ENCODE data around the gene NBAS. TPM values are rescaled to one million over a fixed set of nuclear protein-coding genes. Genes with fewer than 3 reads are reported as not detected.
"Not testable (repeated sequence)": the region's sequence is repeated elsewhere in the genome, so short reads cannot be mapped to it uniquely, and the experiment has no call there.

NBAS gene
- total RNA-seq, 1 experiment from 2014 or later = 28.9 TPM

DNA sequence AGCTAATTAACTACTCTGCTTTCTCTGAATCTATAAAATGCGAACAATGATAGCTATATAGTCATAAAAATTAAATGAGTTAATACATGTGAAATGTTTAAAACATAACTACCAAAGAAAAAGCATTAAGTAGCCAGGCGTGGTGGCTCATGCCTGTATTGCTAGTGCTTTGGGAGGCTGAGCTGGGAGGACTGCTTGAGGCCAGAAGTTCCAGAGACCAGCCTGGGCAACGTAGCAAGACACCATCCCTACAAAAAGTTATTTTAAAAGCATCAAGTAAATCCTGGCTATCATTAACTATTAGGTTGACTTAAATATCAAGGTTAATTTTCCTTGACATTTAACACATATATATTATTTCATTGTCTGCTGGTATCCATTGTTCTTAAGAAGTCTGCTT is 152.4 kb downstream of the NBAS start:
- POLR2A ChIA-PET (ENCODE audit: unreplicated experiment) = no interaction called here
- no peak overlapping the region for H3K27ac ChIP-seq
- intact Hi-C loops (cut with micrococcal nuclease; ENCODE audit: unreplicated experiment) = no loop called here
- H3K4me3 ChIP-seq = no peak overlapping the region
- no TSS peak for BruUV-seq (replicated peaks)
- no peaks in the 10 kb centered on the region for H3K4me1 ChIP-seq (replicated peaks; ENCODE audit: insufficient read depth)
- no peaks in the 10 kb centered on the region for H3K9me3 ChIP-seq (ENCODE audit: insufficient read depth, low read depth)
- CTCF ChIA-PET = no interaction called here
- H4K20me1 ChIP-seq (ENCODE audit: insufficient read depth) = no peaks in the 10 kb centered on the region
- no peaks in the 10 kb centered on the region for H3K9me2 ChIP-seq (ENCODE audit: insufficient read depth)
- H3K4me2 ChIP-seq = no peak overlapping the region
- no peaks in the 10 kb centered on the region for H3K36me3 ChIP-seq (ENCODE audit: low read depth)
- DNase-seq = no peak
- TF ChIP-seq, protein P1, sequence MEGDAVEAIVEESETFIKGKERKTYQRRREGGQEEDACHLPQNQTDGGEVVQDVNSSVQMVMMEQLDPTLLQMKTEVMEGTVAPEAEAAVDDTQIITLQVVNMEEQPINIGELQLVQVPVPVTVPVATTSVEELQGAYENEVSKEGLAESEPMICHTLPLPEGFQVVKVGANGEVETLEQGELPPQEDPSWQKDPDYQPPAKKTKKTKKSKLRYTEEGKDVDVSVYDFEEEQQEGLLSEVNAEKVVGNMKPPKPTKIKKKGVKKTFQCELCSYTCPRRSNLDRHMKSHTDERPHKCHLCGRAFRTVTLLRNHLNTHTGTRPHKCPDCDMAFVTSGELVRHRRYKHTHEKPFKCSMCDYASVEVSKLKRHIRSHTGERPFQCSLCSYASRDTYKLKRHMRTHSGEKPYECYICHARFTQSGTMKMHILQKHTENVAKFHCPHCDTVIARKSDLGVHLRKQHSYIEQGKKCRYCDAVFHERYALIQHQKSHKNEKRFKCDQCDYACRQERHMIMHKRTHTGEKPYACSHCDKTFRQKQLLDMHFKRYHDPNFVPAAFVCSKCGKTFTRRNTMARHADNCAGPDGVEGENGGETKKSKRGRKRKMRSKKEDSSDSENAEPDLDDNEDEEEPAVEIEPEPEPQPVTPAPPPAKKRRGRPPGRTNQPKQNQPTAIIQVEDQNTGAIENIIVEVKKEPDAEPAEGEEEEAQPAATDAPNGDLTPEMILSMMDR (conservative IDR thresholded peaks at IDR 0.05) = no peak
- no peak for TF ChIP-seq EZH2 (IDR thresholded peaks at IDR 0.05; ENCODE audit: low read depth)
- no peaks in the 10 kb centered on the region for H3K79me2 ChIP-seq (ENCODE audit: low read depth)
- no peaks in the 10 kb centered on the region for H3K27me3 ChIP-seq (ENCODE audit: insufficient read depth, low read depth)
- H3F3A ChIP-seq (ENCODE audit: insufficient read depth, low read depth) = no peaks in the 10 kb centered on the region
- H2AFZ ChIP-seq = no peak overlapping the region

DNA sequence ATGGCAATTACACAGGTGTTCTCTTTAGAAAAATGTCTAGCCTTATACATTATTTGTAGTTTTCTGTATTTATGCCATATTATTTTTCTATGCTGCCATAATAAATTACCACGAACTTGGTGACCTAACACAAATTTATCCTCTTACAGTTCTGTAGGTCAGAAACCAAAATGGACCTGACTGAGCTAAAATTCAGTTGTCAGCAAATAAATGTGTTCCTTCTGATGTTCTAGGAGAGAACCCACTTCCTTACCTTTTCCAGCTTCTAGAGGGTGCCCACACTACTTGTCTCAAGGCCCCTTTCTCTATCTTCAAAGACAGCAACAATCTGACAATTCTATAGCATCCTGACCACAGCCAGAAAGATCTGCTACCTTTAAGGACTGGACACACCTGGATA is 153.5 kb downstream of the NBAS start:
- Histone ChIP-seq H3K27me3 (ENCODE audit: insufficient read depth, low read depth) (no peaks in the 10 kb centered on the region), H2AFZ (no peak overlapping the region), H3K79me2 (ENCODE audit: low read depth) (no peaks in the 10 kb centered on the region), H3K27ac (no peak overlapping the region), H3K9me2 (ENCODE audit: insufficient read depth) (no peaks in the 10 kb centered on the region), H3K4me2 (no peak overlapping the region), H4K20me1 (ENCODE audit: insufficient read depth) (no peaks in the 10 kb centered on the region), H3K4me3 (no peak overlapping the region), H3K36me3 (ENCODE audit: low read depth) (no peaks in the 10 kb centered on the region), H3K4me1 (replicated peaks; ENCODE audit: insufficient read depth) (no peaks in the 10 kb centered on the region), H3K9me3 (ENCODE audit: insufficient read depth, low read depth) (no peaks in the 10 kb centered on the region), H3F3A (ENCODE audit: insufficient read depth, low read depth) (no peaks in the 10 kb centered on the region; the same call in 1 of the 2 replicates)
- intact Hi-C loops (cut with micrococcal nuclease; ENCODE audit: unreplicated experiment) = no loop called here
- BruUV-seq (replicated peaks) = no TSS peak
- ChIA-PET POLR2A (ENCODE audit: unreplicated experiment) (no interaction called here), CTCF (no interaction called here)
- no peak for TF ChIP-seq EZH2 (IDR thresholded peaks at IDR 0.05; ENCODE audit: low read depth)
- TF ChIP-seq, protein P1 (conservative IDR thresholded peaks at IDR 0.05) = no peak
- no peak for DNase-seq

DNA sequence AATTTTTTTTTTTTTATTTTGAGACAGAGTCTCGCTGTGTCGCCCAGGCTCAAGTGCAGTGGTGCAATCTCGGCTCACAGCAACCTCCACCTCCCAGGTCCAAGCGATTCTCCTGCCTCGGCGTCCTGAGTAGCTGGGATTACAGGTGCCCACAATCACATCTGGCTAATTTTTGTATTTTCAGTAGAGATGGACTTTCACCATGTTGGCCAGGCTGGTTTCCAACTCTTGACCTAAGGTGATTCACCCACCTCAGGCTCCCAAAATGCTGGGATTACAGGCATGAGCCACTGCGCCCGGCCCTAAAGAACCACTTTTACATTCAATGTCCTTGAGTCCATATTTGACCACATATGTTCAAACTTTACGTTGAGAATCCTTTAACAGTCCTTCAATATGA is 156.6 kb downstream of the NBAS start:
- H3K4me3 ChIP-seq; H2AFZ ChIP-seq; H3K27me3 ChIP-seq (ENCODE audit: insufficient read depth, low read depth); intact Hi-C loops (cut with micrococcal nuclease; ENCODE audit: unreplicated experiment); H3K4me2 ChIP-seq; H3K27ac ChIP-seq; H3K36me3 ChIP-seq (ENCODE audit: low read depth); BruUV-seq (replicated peaks); DNase-seq; POLR2A ChIA-PET (ENCODE audit: unreplicated experiment); H3F3A ChIP-seq (ENCODE audit: insufficient read depth, low read depth); H4K20me1 ChIP-seq (ENCODE audit: insufficient read depth); H3K9me3 ChIP-seq (ENCODE audit: insufficient read depth, low read depth); H3K4me1 ChIP-seq (replicated peaks; ENCODE audit: insufficient read depth); H3K79me2 ChIP-seq (ENCODE audit: low read depth); CTCF ChIA-PET; H3K9me2 ChIP-seq (ENCODE audit: insufficient read depth): not testable (repeated sequence)

DNA sequence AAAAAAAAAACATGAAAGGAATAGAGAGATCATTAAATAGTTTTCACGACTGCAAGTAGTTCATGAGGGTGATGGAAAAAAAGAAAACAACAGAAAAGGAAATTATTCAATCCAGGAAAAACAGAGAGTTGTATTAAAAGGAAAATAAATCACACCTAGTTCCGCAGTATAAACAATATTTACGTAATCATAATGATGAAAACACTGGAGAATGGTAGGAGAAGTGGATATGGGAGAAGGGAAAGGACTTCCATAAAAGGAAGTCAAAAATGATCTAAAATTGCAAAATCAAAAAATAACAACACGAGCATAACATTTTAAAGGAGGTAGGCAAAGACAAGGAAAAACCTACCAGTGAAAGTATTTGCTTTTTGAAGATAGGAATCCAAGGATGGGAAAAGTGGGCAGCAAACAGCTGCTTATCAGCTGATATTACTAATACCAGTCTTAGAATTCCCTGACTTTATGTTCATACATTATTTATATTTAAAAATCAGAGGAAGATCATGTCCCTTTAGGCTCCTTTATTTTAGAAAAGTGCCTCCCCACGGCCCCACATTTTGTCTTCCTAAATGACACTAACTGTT is 160.8 kb downstream of the NBAS start:
- CTCF ChIA-PET = no interaction called here
- no TSS peak for BruUV-seq (replicated peaks)
- Histone ChIP-seq H3K9me2 (ENCODE audit: insufficient read depth) (no peaks in the 10 kb centered on the region), H3F3A (ENCODE audit: insufficient read depth, low read depth) (no peaks in the 10 kb centered on the region; the same call in 1 of the 2 replicates), H3K27ac (no peak overlapping the region), H3K4me1 (replicated peaks; ENCODE audit: insufficient read depth) (no peaks in the 10 kb centered on the region), H4K20me1 (ENCODE audit: insufficient read depth) (no peaks in the 10 kb centered on the region), H3K4me3 (no peak overlapping the region), H3K36me3 (ENCODE audit: low read depth) (no peaks in the 10 kb centered on the region; the same call in 1 of the 2 replicates), H3K27me3 (ENCODE audit: insufficient read depth, low read depth) (no peaks in the 10 kb centered on the region), H3K79me2 (ENCODE audit: low read depth) (no peaks in the 10 kb centered on the region), H3K9me3 (ENCODE audit: insufficient read depth, low read depth) (no peaks in the 10 kb centered on the region), H3K4me2 (no peak overlapping the region), H2AFZ (no peak overlapping the region)
- POLR2A ChIA-PET (ENCODE audit: unreplicated experiment) = no interaction called here
- intact Hi-C loops (cut with micrococcal nuclease; ENCODE audit: unreplicated experiment) = no loop called here
- TF ChIP-seq EZH2 (IDR thresholded peaks at IDR 0.05; ENCODE audit: low read depth) = no peak
- TF ChIP-seq, protein P1 (conservative IDR thresholded peaks at IDR 0.05) = no peak
- no peak for DNase-seq
